ENCODE data around the gene ANKZF1. TPM values are rescaled to one million over a fixed set of nuclear protein-coding genes. Genes with fewer than 3 reads are reported as not detected.
A peak's percentile ranks its signal among the peaks of the same experiment; 100 is the strongest.

Gene ANKZF1
- total and polyA plus RNA-seq, 2 of the 4 experiments (the other 2 are of a cell fraction) = 18.6 to 33.8 TPM

DNA sequence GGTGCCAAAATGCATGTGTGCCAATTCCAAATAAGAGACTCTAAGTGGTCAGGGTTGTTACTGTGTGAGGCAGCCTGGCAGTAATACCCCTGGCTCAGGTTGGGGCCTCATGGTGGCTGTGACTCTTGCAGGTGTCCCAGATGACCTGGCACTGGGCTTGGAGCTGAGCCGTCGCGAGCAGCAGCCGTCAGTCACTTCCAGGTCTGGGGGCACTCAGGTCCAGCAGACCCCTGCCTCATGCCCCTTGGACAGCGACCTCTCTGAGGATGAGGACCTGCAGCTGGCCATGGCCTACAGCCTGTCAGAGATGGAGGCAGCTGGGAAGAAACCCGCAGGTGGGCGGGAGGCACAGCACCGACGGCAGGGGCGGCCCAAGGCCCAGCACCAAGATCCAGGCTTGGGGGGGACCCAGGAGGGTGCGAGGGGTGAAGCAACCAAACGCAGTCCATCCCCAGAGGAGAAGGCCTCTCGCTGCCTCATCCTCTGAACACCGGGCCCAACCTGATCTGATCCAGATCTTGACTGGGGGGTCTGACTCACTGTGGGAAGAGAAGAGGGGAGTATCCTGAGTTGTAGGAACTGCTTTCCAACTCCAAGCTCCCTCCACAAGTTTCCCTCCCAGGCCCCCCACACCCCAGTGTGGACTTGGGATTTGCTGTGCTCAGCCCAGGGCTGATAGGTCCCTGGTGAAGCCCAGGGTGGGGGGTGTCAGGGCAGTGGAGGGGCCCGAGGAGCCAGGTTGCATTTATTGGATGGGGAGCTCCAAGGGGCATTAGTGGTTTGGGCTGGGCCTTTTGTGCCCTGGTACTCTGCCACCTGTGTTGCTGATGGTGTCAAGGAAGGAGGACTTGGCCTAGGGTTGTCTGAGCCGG lies 55.1 kb downstream of the ANKZF1 start (continued):
- TF ChIP-seq CHD1 (IDR thresholded peaks at IDR 0.05; ENCODE audit: low read depth, low read length) = no peak

DNA sequence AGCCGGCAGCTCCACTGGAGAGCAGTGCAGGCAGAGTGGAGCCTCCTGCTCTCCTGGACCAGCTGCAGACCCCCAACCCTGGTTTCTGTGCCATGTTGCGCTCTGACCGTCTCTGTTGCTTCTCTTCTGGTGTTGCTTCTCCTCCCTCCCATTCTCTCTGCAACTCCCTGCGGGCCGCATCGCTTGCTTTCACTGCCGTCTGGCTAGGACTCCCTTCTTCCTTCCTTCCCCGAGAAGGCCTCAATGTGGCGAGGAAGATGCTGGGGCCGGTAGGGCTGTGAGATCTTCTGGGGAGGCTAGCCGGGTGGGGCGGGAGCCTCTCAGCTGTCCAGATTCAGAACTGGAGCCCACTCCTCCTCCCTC lies 55.7 kb downstream of the ANKZF1 start:
- H2AK5ac ChIP-seq (ENCODE audit: low read depth, low read length) = no peak overlapping the region
- no peak overlapping the region for H4K91ac ChIP-seq (ENCODE audit: insufficient read depth, low read depth, low read length)
- no TSS peak for BruUV-seq (replicated peaks)
- H3K56ac ChIP-seq (ENCODE audit: extremely low read depth, insufficient read depth, low read length) = no peak overlapping the region
- no peak overlapping the region for H3K4me2 ChIP-seq (ENCODE audit: low read depth, low read length)
- ATAC-seq (ENCODE audit: low read depth) = no peak
- H3K23ac ChIP-seq (ENCODE audit: low read depth, low read length) = no peak overlapping the region
- CTCF ChIA-PET = no interaction called here
- H3K9me1 ChIP-seq (ENCODE audit: insufficient read depth, low read length) = peaks cover 14% of the 10 kb centered on the region; the same call in 1 of the 2 replicates
- H3K36me3 ChIP-seq (ENCODE audit: control insufficient read depth, insufficient read depth, low read length) = peaks cover 57% of the 10 kb centered on the region
- H2BK20ac ChIP-seq (ENCODE audit: low read depth, low read length) = no peak overlapping the region
- dilution Hi-C loops (cut with HindIII; ENCODE audit: low sequenced_read_pairs, unreplicated experiment) = no loop called here
- H3K27ac ChIP-seq (ENCODE audit: insufficient read depth, low read length) = no peak overlapping the region
- H2BK120ac ChIP-seq (ENCODE audit: low read depth, low read length) = no peak overlapping the region
- no peak overlapping the region for H2BK5ac ChIP-seq (ENCODE audit: low read depth, low read length, poor library complexity, severe bottlenecking)
- intact Hi-C loops (cut with micrococcal nuclease) = no loop called here
- POLR2A ChIA-PET (ENCODE audit: unreplicated experiment) = no interaction called here
- in situ Hi-C loops (cut with MboI; ENCODE audit: low sequenced_read_pairs) = no loop called here
- no peak overlapping the region for H3K4me3 ChIP-seq (ENCODE audit: insufficient read depth, low read depth, low read length)
- H3K14ac ChIP-seq (replicated peaks; ENCODE audit: low read depth, low read length) = no peak overlapping the region
- H3K18ac ChIP-seq (ENCODE audit: low read depth, low read length) = no peak overlapping the region
- H3K9ac ChIP-seq (ENCODE audit: low read depth, low read length) = no peak overlapping the region
- no peaks in the 10 kb centered on the region for H3K9me3 ChIP-seq (ENCODE audit: control insufficient read depth, insufficient read depth, low read length)
- H2AFZ ChIP-seq (replicated peaks; ENCODE audit: low read length, poor library complexity) = no peak overlapping the region
- no peak overlapping the region; a peak in 1 of 4 replicates for H4K8ac ChIP-seq (ENCODE audit: low read depth in 2 of 2, low read length in 2 of 2)
- no peak overlapping the region for H2BK15ac ChIP-seq (ENCODE audit: low read depth, low read length)
- H4K20me1 ChIP-seq (ENCODE audit: insufficient read depth, low read length) = peaks cover 10% of the 10 kb centered on the region; the same call in 1 of the 2 replicates
- no peaks in the 10 kb centered on the region for H3K27me3 ChIP-seq (ENCODE audit: control insufficient read depth, insufficient read depth, low read length)
- H3K4me1 ChIP-seq (ENCODE audit: control insufficient read depth, insufficient read depth, low read length) = peaks cover 14% of the 10 kb centered on the region
- peak overlapping the region; percentile 63 for H2AK9ac ChIP-seq (replicated peaks; ENCODE audit: low read depth, low read length, poor library complexity)
- H3K79me1 ChIP-seq (ENCODE audit: low read depth in 1 of 2, low read length in 2 of 2) = peaks cover 10 to 22% of the 10 kb centered on the region in 2 experiments
- no peak overlapping the region for H3K4ac ChIP-seq (ENCODE audit: low read depth, low read length)
- H4K5ac ChIP-seq (ENCODE audit: low read depth, low read length) = no peak overlapping the region
- no peak for DNase-seq
- no CpG with 5 or more reads among the region's 12 CpGs for WGBS, 2 experiments (ENCODE audit: extremely low coverage in 2 of 2, insufficient read length in 1 of 2)
- TF ChIP-seq MXI1 (IDR thresholded peaks at IDR 0.05; ENCODE audit: borderline replicate concordance, low read depth, low read length) = no peak
- TF ChIP-seq, protein P1, sequence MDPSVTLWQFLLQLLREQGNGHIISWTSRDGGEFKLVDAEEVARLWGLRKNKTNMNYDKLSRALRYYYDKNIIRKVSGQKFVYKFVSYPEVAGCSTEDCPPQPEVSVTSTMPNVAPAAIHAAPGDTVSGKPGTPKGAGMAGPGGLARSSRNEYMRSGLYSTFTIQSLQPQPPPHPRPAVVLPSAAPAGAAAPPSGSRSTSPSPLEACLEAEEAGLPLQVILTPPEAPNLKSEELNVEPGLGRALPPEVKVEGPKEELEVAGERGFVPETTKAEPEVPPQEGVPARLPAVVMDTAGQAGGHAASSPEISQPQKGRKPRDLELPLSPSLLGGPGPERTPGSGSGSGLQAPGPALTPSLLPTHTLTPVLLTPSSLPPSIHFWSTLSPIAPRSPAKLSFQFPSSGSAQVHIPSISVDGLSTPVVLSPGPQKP (IDR thresholded peaks at IDR 0.05; ENCODE audit: borderline replicate concordance, low read depth, low read length) = no peak
- no peak for TF ChIP-seq BHLHE40 (IDR thresholded peaks at IDR 0.05; ENCODE audit: low read depth, low read length)
- no peak for TF ChIP-seq RCOR1 (IDR thresholded peaks at IDR 0.05; ENCODE audit: insufficient replicate concordance, low read length)
- TF ChIP-seq RAD21 (IDR thresholded peaks at IDR 0.05; ENCODE audit: low read length) = no peak
- no peak for TF ChIP-seq CEBPB (IDR thresholded peaks at IDR 0.05; ENCODE audit: low read depth, low read length)
- TF ChIP-seq FOS (IDR thresholded peaks at IDR 0.05; ENCODE audit: low read depth, low read length) = no peak
- no peak for TF ChIP-seq RFX5 (IDR thresholded peaks at IDR 0.05; ENCODE audit: low read depth, low read length)
- no peak for TF ChIP-seq SMC3 (IDR thresholded peaks at IDR 0.05; ENCODE audit: low read depth, low read length)
- TF ChIP-seq, protein P2, sequence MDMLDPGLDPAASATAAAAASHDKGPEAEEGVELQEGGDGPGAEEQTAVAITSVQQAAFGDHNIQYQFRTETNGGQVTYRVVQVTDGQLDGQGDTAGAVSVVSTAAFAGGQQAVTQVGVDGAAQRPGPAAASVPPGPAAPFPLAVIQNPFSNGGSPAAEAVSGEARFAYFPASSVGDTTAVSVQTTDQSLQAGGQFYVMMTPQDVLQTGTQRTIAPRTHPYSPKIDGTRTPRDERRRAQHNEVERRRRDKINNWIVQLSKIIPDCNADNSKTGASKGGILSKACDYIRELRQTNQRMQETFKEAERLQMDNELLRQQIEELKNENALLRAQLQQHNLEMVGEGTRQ (IDR thresholded peaks at IDR 0.05; ENCODE audit: low read depth, low read length) = no peak
- TF ChIP-seq NFE2L2 (IDR thresholded peaks at IDR 0.05; ENCODE audit: low read depth, low read length) = no peak
- no peak for TF ChIP-seq MAZ (IDR thresholded peaks at IDR 0.05; ENCODE audit: borderline replicate concordance, low read depth, low read length)
- no peak for TF ChIP-seq CHD1 (IDR thresholded peaks at IDR 0.05; ENCODE audit: low read depth, low read length)
